ENCODE measurements around the gene SF3B4. TPM values are rescaled to one million over a fixed set of nuclear protein-coding genes. Genes with fewer than 3 reads are reported as not detected.

SF3B4 gene
- total RNA-seq, 1 experiment from 2014 or later: 79.2 TPM

DNA sequence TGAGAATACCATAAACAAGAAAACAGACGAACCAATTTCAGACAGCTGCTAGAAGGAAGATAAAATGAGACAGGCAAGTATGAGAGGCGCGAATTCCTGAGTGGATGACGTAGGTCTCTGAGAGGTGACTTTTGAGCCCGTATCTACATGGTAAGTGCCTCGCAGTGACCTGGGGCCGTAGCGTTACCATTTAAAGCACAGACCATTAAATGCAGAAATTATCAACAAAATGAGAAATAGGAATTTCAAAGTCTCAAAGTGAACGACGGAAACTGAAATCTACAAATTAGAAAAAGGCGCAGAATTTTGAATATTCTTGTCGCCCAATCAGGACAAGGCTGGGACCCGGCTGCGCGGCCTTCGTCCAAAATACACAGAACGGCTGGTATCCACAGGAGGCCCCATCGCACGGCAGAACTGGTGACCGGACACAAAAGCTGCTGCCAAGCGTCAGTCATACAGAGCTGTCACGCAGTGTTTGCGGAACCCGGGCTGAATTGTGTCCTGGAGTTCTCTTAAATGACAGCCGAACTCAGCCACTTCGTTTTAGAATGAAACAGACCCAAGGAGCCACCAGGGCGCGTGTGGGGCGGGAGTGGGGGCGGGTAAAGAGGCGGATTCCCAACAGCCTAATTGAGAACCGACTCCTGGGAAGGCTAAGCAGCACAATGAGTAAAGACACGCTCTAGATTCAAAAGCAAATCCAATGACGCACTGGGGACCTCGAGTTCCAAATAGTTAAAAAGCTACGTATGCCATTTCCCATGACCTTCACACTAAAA lies 42.1 kb downstream of the SF3B4 start:
- Mint-ChIP-seq H3K4me1 (ENCODE audit: insufficient read depth, unreplicated experiment) (no peaks in the 10 kb centered on the region), H3K27me3 (ENCODE audit: insufficient read depth, unreplicated experiment) (no peaks in the 10 kb centered on the region), H3K36me3 (ENCODE audit: insufficient read depth, unreplicated experiment) (no peaks in the 10 kb centered on the region), H3K27ac (ENCODE audit: low read depth, unreplicated experiment) (no peak overlapping the region), H3K9me3 (ENCODE audit: unreplicated experiment) (no peaks in the 10 kb centered on the region), H3K4me3 (ENCODE audit: unreplicated experiment) (no peak overlapping the region)
- BruUV-seq (replicated peaks): no TSS peak
- POLR2A ChIA-PET: interaction anchor here (0.5 to 11.7 kb wide), 35 partner anchors 8 to 692 kb away, joined by 3 to 632 read pairs (median 14); partner anchors contain the start of genes ANP32E, BOLA1, MCL1 and MTMR11
- CTCF ChIA-PET: interaction anchor here (0.6 to 1.3 kb wide), 5 partner anchors 8 to 631 kb away, joined by 3 to 5 read pairs (median 3); no protein-coding TSS in a partner anchor
- intact Hi-C loops (cut with micrococcal nuclease): no loop called here
- DNase-seq (ENCODE audit: unreplicated experiment): peak; percentile 94
- TF ChIP-seq, protein P1, sequence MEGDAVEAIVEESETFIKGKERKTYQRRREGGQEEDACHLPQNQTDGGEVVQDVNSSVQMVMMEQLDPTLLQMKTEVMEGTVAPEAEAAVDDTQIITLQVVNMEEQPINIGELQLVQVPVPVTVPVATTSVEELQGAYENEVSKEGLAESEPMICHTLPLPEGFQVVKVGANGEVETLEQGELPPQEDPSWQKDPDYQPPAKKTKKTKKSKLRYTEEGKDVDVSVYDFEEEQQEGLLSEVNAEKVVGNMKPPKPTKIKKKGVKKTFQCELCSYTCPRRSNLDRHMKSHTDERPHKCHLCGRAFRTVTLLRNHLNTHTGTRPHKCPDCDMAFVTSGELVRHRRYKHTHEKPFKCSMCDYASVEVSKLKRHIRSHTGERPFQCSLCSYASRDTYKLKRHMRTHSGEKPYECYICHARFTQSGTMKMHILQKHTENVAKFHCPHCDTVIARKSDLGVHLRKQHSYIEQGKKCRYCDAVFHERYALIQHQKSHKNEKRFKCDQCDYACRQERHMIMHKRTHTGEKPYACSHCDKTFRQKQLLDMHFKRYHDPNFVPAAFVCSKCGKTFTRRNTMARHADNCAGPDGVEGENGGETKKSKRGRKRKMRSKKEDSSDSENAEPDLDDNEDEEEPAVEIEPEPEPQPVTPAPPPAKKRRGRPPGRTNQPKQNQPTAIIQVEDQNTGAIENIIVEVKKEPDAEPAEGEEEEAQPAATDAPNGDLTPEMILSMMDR (IDR thresholded peaks at IDR 0.05; ENCODE audit: unreplicated experiment): no peak

DNA sequence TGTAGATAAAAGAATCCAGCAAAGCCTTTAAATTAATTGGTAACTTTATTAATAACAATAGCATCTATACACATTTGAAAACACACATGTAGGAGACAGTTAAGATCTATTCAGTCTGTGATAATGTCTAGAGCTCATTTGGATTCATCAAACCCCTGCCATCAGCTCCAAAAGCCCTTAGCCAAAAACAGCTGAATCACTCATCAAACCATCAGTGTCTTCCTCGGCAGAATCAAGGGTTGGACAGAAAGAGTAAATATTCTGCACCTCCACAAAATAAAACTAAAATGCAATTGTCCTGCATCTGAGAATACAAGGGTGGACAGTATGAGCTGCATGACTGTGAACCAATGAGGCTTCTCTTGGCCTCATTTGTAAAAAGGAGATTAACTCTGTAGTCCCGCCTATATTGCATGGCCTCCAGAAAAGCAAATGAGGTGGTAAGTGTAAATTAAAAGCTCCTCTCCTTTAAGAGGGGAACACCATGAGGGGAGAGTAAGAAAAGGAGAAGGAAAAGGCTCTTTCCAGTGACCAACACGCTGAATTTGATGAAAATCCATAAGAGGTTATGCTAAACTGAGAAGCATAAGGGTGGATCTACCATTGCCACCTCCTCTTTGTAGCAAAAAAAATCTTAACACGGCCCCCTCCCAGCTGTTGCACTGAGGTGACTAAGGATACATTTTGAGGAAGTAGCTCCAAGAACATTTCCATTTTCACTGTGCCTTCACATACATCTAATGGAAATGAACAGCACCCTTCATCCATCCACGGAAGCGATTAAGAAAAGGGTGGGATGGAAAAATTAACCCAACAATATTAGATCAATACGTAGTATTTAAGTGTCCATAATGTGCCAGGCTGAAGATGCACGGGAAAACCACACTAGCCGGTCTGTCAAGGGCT lies 42.9 kb downstream of the SF3B4 start:
- DNase-seq (ENCODE audit: unreplicated experiment): peak; percentile 47
- TF ChIP-seq, protein P1 (IDR thresholded peaks at IDR 0.05; ENCODE audit: unreplicated experiment): no peak
- no TSS peak for BruUV-seq (replicated peaks)
- POLR2A ChIA-PET: interaction anchor here (0.6 to 11.7 kb wide), 13 partner anchors 12 to 920 kb away, joined by 3 to 632 read pairs (median 8); partner anchors contain the start of genes ANP32E, BOLA1, MTMR11 and OTUD7B
- Mint-ChIP-seq H3K4me3 (ENCODE audit: unreplicated experiment) (no peak overlapping the region), H3K36me3 (ENCODE audit: insufficient read depth, unreplicated experiment) (no peaks in the 10 kb centered on the region), H3K4me1 (ENCODE audit: insufficient read depth, unreplicated experiment) (no peaks in the 10 kb centered on the region), H3K27ac (ENCODE audit: low read depth, unreplicated experiment) (no peak overlapping the region), H3K9me3 (ENCODE audit: unreplicated experiment) (no peaks in the 10 kb centered on the region), H3K27me3 (ENCODE audit: insufficient read depth, unreplicated experiment) (no peaks in the 10 kb centered on the region)
- intact Hi-C loops (cut with micrococcal nuclease): no loop called here
- CTCF ChIA-PET: interaction anchor here (0.5 to 1.1 kb wide), 7 partner anchors 17 to 1710 kb away, joined by 3 to 5 read pairs (median 3); no protein-coding TSS in a partner anchor

DNA sequence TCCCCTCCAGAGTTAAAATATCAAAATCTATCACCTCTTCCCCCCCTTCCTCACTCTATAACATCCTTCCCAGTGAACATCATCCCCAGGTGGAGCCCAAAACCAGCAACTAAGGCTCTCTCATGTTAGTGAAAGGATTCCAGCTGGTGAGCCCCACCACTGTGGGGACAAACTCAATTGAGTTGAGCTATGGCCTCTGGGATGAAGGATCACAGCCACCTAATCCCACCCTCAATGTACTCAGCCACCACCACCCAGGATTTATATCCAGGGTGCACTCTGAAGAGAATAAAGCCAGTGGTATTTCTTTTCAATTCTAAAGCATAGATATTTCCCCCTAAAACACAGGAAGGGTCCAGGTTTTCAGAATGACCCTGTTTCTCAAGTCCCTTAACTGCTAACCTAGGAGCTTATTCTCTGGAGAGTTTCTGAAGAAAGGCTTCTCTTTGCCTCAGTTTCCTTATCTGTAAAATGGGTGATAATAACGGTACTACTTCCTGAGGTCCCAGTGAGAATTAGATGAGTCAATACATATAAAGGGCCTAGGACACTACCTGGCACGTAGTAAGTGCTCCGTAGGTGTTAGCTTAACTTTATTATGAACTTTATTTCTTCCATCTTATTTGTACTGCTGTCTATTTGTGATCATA lies 43.9 kb downstream of the SF3B4 start:
- intact Hi-C loops (cut with micrococcal nuclease): no loop called here
- Mint-ChIP-seq H3K36me3 (ENCODE audit: insufficient read depth, unreplicated experiment) (no peaks in the 10 kb centered on the region), H3K4me3 (ENCODE audit: unreplicated experiment) (no peak overlapping the region), H3K9me3 (ENCODE audit: unreplicated experiment) (no peaks in the 10 kb centered on the region), H3K27ac (ENCODE audit: low read depth, unreplicated experiment) (no peak overlapping the region), H3K27me3 (ENCODE audit: insufficient read depth, unreplicated experiment) (no peaks in the 10 kb centered on the region), H3K4me1 (ENCODE audit: insufficient read depth, unreplicated experiment) (no peaks in the 10 kb centered on the region)
- TF ChIP-seq, protein P1 (IDR thresholded peaks at IDR 0.05; ENCODE audit: unreplicated experiment): no peak
- ChIA-PET CTCF (interaction anchor here (0.6 to 1.1 kb wide), 4 partner anchors 10 to 285 kb away, joined by 3 to 4 read pairs (median 3); no protein-coding TSS in a partner anchor), POLR2A (interaction anchor here (1.0 to 11.7 kb wide), 7 partner anchors 12 to 181 kb away, joined by 4 to 632 read pairs (median 228); partner anchors contain the start of genes BOLA1, MTMR11, OTUD7B and SF3B4)
- BruUV-seq (replicated peaks): no TSS peak
- DNase-seq (ENCODE audit: unreplicated experiment): no peak
